Thoracic aorta (tissue), 2 donors: ENCODE measurements around the gene FER1L5. TPM values are rescaled to one million over a fixed set of nuclear protein-coding genes. Genes with fewer than 3 reads are reported as not detected.

Experiments
- ATAC-seq: fragments of 150-250 bp; one replicate; pipeline ENCODE4 v1.8.0; 2017; ENCODE audit warnings: low read depth; ENCODE audit not compliant: insufficient number of reproducible peaks, low FRiP score
- DNase-seq: peaks from one replicate; pipeline ENCODE4 v3.0.0-alpha.2; 2020; ENCODE audit warnings: low spot score
- H3K27ac ChIP-seq, 2 donors: fragments of 200-600 bp; sonication (generic); 1 replicate in 1 of 2; 2 replicates in 1 of 2; pipeline ENCODE4 v1.5.1; 2016; ENCODE audit warnings: mild to moderate bottlenecking in 2 of 2, moderate library complexity in 2 of 2
- H3K27me3 ChIP-seq: fragments of 200-600 bp; sonication (generic); replicated peaks from 2 replicates; pipeline ENCODE4 v1.6.0; 2016; ENCODE audit warnings: mild to moderate bottlenecking; ENCODE audit not compliant: insufficient read depth
- H3K36me3 ChIP-seq: fragments of 200-600 bp; sonication (generic); one replicate; pipeline ENCODE4 v1.5.1; 2016
- H3K4me1 ChIP-seq, 2 donors: fragments of 200-600 bp; sonication (generic); 1 replicate in 1 of 2; 2 replicates in 1 of 2; pipeline versions ENCODE4 v1.5.1 to v1.6.0; 2016; ENCODE audit warnings: low read depth in 2 of 2, mild to moderate bottlenecking in 1 of 2; ENCODE audit not compliant: control insufficient read depth in 1 of 2
- H3K4me3 ChIP-seq: fragments of 200-600 bp; sonication (generic); 2 replicates; pipeline ENCODE4 v1.5.1; 2016; ENCODE audit warnings: mild to moderate bottlenecking
- H3K9me3 ChIP-seq: fragments of 200-600 bp; sonication (generic); 2 replicates; pipeline ENCODE4 v1.5.1; 2016
- total RNA-seq, 2 donors: library from RNA; depleted of rRNA; stranded (reverse); fragments of >200 nt; gene quantifications; one replicate each; pipeline versions ENCODE4 v1.1.0 to v1.2.3, GENCODE V29; 2016
- TF ChIP-seq, protein P1 (sequence below): fragments of 200-600 bp; sonication (generic); IDR thresholded peaks from one replicate; pipeline ENCODE4 v1.5.1; 2019; ENCODE audit warnings: antibody characterized with exemption

The FER1L5 gene
- total RNA-seq, 2 donors from 2014 or later: not detected

- H3K9me3 ChIP-seq: no peaks in the 10 kb centered on the region
- no peak for ATAC-seq
- H3K27ac ChIP-seq: peak overlapping the region; percentile 84 to 95
- H3K27me3 ChIP-seq: no peaks in the 10 kb centered on the region
- TF ChIP-seq, protein P1, sequence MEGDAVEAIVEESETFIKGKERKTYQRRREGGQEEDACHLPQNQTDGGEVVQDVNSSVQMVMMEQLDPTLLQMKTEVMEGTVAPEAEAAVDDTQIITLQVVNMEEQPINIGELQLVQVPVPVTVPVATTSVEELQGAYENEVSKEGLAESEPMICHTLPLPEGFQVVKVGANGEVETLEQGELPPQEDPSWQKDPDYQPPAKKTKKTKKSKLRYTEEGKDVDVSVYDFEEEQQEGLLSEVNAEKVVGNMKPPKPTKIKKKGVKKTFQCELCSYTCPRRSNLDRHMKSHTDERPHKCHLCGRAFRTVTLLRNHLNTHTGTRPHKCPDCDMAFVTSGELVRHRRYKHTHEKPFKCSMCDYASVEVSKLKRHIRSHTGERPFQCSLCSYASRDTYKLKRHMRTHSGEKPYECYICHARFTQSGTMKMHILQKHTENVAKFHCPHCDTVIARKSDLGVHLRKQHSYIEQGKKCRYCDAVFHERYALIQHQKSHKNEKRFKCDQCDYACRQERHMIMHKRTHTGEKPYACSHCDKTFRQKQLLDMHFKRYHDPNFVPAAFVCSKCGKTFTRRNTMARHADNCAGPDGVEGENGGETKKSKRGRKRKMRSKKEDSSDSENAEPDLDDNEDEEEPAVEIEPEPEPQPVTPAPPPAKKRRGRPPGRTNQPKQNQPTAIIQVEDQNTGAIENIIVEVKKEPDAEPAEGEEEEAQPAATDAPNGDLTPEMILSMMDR: no peak
- no peaks in the 10 kb centered on the region for H3K36me3 ChIP-seq
- peak overlapping the region; percentile 74 for H3K4me3 ChIP-seq
- H3K4me1 ChIP-seq: peaks cover 24 to 55% of the 10 kb centered on the region in 2 donors
- DNase-seq: no peak
Observed at GRCh38 chr2:96636551-96637171, 5.9 kb upstream of the FER1L5 start.

DNA sequence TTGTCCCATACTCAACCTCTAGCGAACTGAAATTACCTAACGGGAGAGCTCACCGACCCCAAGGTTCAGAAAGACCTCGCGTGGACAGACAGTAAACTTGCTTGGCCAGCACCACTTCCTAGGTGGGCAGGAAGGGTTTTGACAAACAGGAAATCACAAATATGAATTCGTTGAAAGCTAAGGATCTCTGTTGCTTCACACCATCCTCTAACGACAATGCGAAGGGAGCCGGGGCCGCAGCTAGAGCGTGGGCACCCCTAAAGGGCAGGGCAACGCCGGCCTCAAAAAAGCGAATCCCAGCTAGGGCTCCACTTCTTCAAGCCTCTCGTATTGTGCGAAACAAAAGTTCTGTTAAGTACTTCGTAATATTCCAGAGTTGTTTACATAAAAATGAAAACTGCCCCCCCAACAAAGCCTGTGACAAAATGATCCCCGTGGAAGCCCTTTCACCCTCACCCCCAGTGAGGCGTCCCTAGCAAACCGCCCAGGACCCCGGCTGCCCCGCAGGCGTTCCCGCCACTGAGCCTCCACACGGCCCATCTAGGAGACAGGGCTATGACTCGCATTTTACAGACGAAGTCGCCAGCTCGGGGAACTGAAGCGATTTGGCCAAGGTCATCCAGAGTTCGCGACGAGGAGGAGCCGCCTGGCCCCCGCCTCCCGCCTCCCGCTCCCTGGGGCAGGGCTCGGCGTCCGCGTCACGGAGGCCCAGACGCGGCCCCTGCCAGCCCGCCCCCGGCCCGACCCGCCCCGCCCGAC, 5.0 kb upstream of the FER1L5 start:
- H3K4me3 ChIP-seq: peak overlapping the region; percentile 74
- no peaks in the 10 kb centered on the region for H3K9me3 ChIP-seq
- TF ChIP-seq, protein P1: no peak
- H3K27ac ChIP-seq: peak overlapping the region; percentile 84 to 95
- DNase-seq (peak; percentile 70), ATAC-seq (peak; percentile 85)
- H3K4me1 ChIP-seq: peaks cover 22 to 45% of the 10 kb centered on the region in 2 donors
- H3K27me3 ChIP-seq: no peaks in the 10 kb centered on the region
- no peaks in the 10 kb centered on the region for H3K36me3 ChIP-seq

- ATAC-seq (peak; percentile 69), DNase-seq (peak; percentile 40)
- Histone ChIP-seq H3K27me3 (no peaks in the 10 kb centered on the region), H3K4me1 (peaks cover 17 to 37% of the 10 kb centered on the region in 2 donors), H3K27ac (peak within 1 kb of the TSS; percentile 84 to 95), H3K4me3 (peak within 1 kb of the TSS; percentile 74), H3K9me3 (no peaks in the 10 kb centered on the region), H3K36me3 (no peaks in the 10 kb centered on the region)
- TF ChIP-seq, protein P1: no peak
Observed at GRCh38 chr2:96638144-96639121, 4.1 kb upstream of the FER1L5 start, which contains the start of gene KANSL3. TSS of gene KANSL3 (minus strand) at chr2:96638312. CDS start at chr2:96637135, 1,177 bp downstream.

DNA sequence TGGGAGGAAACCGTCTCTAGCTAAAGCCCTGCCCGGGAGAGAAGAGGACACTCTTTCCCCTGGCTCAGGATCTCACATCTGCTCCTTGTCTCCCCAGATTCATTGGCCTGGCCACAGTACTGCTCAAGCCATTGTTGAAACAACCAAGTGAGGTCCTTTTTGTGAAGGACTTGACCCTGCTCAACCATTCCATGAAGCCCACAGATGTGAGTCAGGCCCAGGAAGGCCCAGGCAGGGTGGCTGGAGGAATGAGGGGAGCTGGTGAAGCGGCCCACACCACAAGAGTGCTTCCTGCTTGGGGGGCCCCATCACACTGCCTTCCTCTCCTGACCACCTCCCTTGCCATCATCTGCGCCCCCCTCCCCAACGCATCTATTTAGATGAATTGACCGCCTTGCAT, 5.1 kb downstream of the FER1L5 start:
- no peak overlapping the region for H3K4me3 ChIP-seq
- DNase-seq (no peak), ATAC-seq (no peak)
- H3K27me3 ChIP-seq: no peaks in the 10 kb centered on the region
- H3K36me3 ChIP-seq: no peaks in the 10 kb centered on the region
- H3K27ac ChIP-seq: no peak overlapping the region
- H3K4me1 ChIP-seq: no peaks in the 10 kb centered on the region
- TF ChIP-seq, protein P1: no peak
- no peaks in the 10 kb centered on the region for H3K9me3 ChIP-seq
